WTC11 (cell line): ENCODE results near the gene NUP210L. TPM values are rescaled to one million over a fixed set of nuclear protein-coding genes. Genes with fewer than 3 reads are reported as not detected.

Experiments used
- AFF4 ChIP-seq: sonication (generic); formaldehyde crosslinking; IDR thresholded peaks from 2 replicates; pipeline ENCODE4 v1.8.1; 2023; ENCODE audit warnings: mild to moderate bottlenecking, missing genetic modification reagents, borderline replicate concordance
- CBFB ChIP-seq: sonication (generic); formaldehyde crosslinking; IDR thresholded peaks from 2 replicates; pipeline ENCODE4 v1.8.1; 2022; ENCODE audit warnings: mild to moderate bottlenecking, low read depth, missing genetic modification reagents
- CDX4 ChIP-seq: fragments of 250-450 bp; sonication (Bioruptor Pico); IDR thresholded peaks from 2 replicates; pipeline ENCODE4 v1.9.0; 2021; ENCODE audit warnings: moderate library complexity, mild to moderate bottlenecking, inconsistent platforms, borderline replicate concordance
- CREB1 ChIP-seq: sonication (generic); formaldehyde crosslinking; IDR thresholded peaks from 2 replicates; pipeline ENCODE4 v1.8.0; 2023; ENCODE audit warnings: mild to moderate bottlenecking, missing genetic modification reagents
- CREM ChIP-seq: sonication (generic); formaldehyde crosslinking; IDR thresholded peaks from 2 replicates; pipeline ENCODE4 v1.8.1; 2022; ENCODE audit warnings: mild to moderate bottlenecking, missing genetic modification reagents, moderate library complexity
- E2F1 ChIP-seq: sonication (generic); formaldehyde crosslinking; IDR thresholded peaks from 2 replicates; pipeline ENCODE4 v1.8.0; 2022; ENCODE audit warnings: mild to moderate bottlenecking, missing genetic modification reagents
- EMX1 ChIP-seq: fragments of 250-450 bp; sonication (Bioruptor Pico); IDR thresholded peaks from 2 replicates; pipeline ENCODE4 v1.8.0; 2021; ENCODE audit warnings: mild to moderate bottlenecking
- ETV6 ChIP-seq: sonication (generic); formaldehyde crosslinking; IDR thresholded peaks from 2 replicates; pipeline ENCODE4 v1.8.1; 2022; ENCODE audit warnings: mild to moderate bottlenecking, missing genetic modification reagents
- FOXK1 ChIP-seq: sonication (generic); formaldehyde crosslinking; IDR thresholded peaks from 2 replicates; pipeline ENCODE4 v1.8.0; 2022; ENCODE audit warnings: mild to moderate bottlenecking, moderate library complexity, missing genetic modification reagents
- FOXP4 ChIP-seq: sonication (generic); formaldehyde crosslinking; IDR thresholded peaks from 2 replicates; pipeline ENCODE4 v1.8.0; 2022; ENCODE audit warnings: mild to moderate bottlenecking, missing genetic modification reagents
- GTF2I ChIP-seq: fragments of 250-450 bp; sonication (Bioruptor Pico); conservative IDR thresholded peaks from 2 replicates; pipeline ENCODE4 v1.4.0; 2021; ENCODE audit warnings: mild to moderate bottlenecking
- MLX ChIP-seq: sonication (generic); formaldehyde crosslinking; IDR thresholded peaks from 2 replicates; pipeline ENCODE4 v1.8.1; 2023; ENCODE audit warnings: mild to moderate bottlenecking, missing genetic modification reagents, moderate library complexity
- OVOL2 ChIP-seq: fragments of 250-450 bp; sonication (Bioruptor Pico); IDR thresholded peaks from 2 replicates; pipeline ENCODE4 v1.9.0; 2021; ENCODE audit warnings: mild to moderate bottlenecking, borderline replicate concordance
- PREB ChIP-seq: sonication (generic); formaldehyde crosslinking; IDR thresholded peaks from 2 replicates; pipeline ENCODE4 v1.8.1; 2022; ENCODE audit warnings: mild to moderate bottlenecking, missing genetic modification reagents, moderate library complexity, borderline replicate concordance
- RELA ChIP-seq: sonication (generic); formaldehyde crosslinking; IDR thresholded peaks from 2 replicates; pipeline ENCODE4 v1.8.1; 2022; ENCODE audit warnings: missing genetic modification reagents, mild to moderate bottlenecking, borderline replicate concordance
- SMAD4 ChIP-seq: sonication (generic); formaldehyde crosslinking; IDR thresholded peaks from 2 replicates; pipeline ENCODE4 v1.8.0; 2022; ENCODE audit warnings: mild to moderate bottlenecking, missing genetic modification reagents
- SP1 ChIP-seq: sonication (generic); formaldehyde crosslinking; conservative IDR thresholded peaks from 2 replicates; pipeline ENCODE4 v1.8.1; 2022; ENCODE audit warnings: missing genetic modification reagents
- USF1 ChIP-seq: sonication (generic); formaldehyde crosslinking; IDR thresholded peaks from 2 replicates; pipeline ENCODE4 v1.8.0; 2022; ENCODE audit warnings: mild to moderate bottlenecking, missing genetic modification reagents
- ZNF219 ChIP-seq: sonication (generic); formaldehyde crosslinking; IDR thresholded peaks from 2 replicates; pipeline ENCODE4 v1.8.0; 2023; ENCODE audit warnings: missing genetic modification reagents, mild to moderate bottlenecking, borderline replicate concordance
- ZNF232 ChIP-seq: sonication (generic); formaldehyde crosslinking; IDR thresholded peaks from 2 replicates; pipeline ENCODE4 v1.8.0; 2022; ENCODE audit warnings: mild to moderate bottlenecking, missing genetic modification reagents
- ZNF263 ChIP-seq: sonication (generic); formaldehyde crosslinking; IDR thresholded peaks from 2 replicates; pipeline ENCODE4 v1.8.1; 2022; ENCODE audit warnings: low read depth, mild to moderate bottlenecking, moderate library complexity, missing genetic modification reagents
- total RNA-seq: library from RNA; stranded (reverse); gene quantifications from 3 replicates; pipeline ENCODE4 v1.2.3, GENCODE V29; 2021
- TF ChIP-seq, protein P1 (sequence below): fragments of 250-450 bp; sonication (Bioruptor Pico); conservative IDR thresholded peaks from 2 replicates; pipeline ENCODE4 v1.9.0; 2021; ENCODE audit warnings: mild to moderate bottlenecking

NUP210L gene
- total RNA-seq, 1 experiment from 2014 or later, result 0.02 TPM

DNA sequence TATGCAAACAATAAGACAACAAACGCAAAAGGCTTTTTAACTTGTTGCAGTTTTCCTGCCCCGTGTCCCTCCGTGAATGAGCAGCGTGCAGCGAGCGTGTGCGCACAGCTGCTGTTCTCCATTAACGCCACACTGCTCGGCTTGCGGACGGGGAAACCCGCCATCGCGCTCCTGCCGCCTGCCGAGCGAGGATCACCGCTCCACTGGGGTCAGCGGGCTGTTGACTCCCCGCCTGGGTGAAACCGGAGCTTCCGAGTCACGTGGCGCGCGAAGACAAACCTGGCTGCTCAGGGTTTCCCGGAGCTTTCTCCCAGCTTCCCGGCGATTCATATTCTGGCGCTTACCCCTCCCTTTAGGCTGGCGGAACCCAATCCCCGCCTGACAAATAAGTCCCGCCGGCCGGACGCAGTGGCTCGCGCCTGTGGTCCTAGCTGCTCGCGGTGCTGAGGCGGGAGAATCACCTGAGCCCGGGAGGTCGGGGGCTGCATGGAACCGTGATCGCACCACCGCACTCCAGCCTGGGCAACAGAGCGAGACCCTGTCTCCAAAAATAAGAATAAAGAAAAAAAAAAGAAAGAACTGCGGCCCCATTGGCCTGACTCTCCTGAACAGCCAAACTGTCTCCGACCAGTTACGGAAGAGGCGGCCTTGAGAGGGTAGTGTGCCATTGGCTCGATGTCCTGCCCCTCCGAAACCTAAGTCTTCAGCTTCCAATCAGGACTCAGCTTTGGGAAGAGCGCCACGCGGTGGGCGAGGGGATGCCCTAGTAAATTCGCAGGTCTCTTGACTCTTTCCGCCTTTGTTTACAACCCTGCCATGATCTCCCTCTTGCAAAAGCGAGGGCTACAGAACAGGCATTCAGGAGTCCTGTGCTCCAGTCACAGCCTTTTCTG is 187.5 kb downstream of the NUP210L start, which contains the start of gene CREB3L4 (continued):
- TF ChIP-seq OVOL2, result no peak
- TF ChIP-seq, protein P1, sequence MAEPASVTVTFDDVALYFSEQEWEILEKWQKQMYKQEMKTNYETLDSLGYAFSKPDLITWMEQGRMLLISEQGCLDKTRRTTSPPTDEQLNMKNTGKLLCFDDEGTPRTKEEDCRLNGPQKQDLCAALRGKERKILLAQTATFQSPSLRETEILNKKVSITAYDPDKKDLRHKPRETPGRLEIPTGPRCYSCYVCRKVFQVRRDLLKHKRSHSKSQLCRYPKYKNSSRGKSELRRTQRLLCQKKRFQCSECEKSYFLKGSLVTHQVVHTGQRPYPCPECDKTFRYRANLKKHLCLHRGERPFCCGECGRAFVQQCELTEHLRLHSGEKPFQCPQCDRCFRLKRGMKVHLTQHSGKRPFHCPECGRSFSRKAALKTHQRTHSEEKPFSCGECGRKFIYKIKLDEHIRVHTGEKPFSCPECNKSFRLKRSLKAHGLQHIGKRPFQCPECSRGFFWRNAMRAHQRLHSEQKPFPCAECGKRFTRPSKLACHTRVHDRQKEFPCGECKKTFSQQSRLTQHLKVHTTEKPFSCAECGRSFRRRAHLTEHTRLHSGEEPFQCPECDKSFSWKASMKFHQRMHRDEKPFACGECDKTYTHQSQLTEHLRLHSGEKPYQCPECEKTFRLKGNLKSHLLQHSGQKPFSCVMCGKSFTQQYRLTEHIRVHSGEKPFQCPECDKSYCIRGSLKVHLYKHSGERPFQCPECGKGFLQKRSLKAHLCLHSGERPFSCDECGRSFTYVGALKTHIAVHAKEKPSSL (CRISPR knock-in tag), result no peak
- no peak for TF ChIP-seq EMX1
- TF ChIP-seq E2F1 (CRISPR knock-in tag), result 0 out of 2 replicates have a peak, but pooled peaks have one; percentile 63
- TF ChIP-seq ZNF219 (CRISPR knock-in tag), result no peak
- 0 out of 2 replicates have a peak, but pooled peaks have one; percentile 57 for TF ChIP-seq CREM (CRISPR knock-in tag)
- peak; percentile 69; the same call in 1 of the 2 replicates for TF ChIP-seq RELA (CRISPR knock-in tag)
- peak; percentile 90 for TF ChIP-seq ETV6 (CRISPR knock-in tag)
- TF ChIP-seq ZNF232 (CRISPR knock-in tag), result no peak
- TF ChIP-seq FOXK1 (CRISPR knock-in tag), result peak; percentile 94
- peak; percentile 45; the same call in 1 of the 2 replicates for TF ChIP-seq AFF4 (CRISPR knock-in tag)
- peak; percentile 64 for TF ChIP-seq CREB1 (CRISPR knock-in tag)
- TF ChIP-seq FOXP4, result peak; percentile 96
- TF ChIP-seq SP1, result peak; percentile 73
- TF ChIP-seq SMAD4 (CRISPR knock-in tag), result peak; percentile 37; the same call in 1 of the 2 replicates
- TF ChIP-seq USF1 (CRISPR knock-in tag), result peak; percentile 98
- no peak for TF ChIP-seq MLX (CRISPR knock-in tag)
- TF ChIP-seq GTF2I, result peak; percentile 97
- 0 out of 2 replicates have a peak, but pooled peaks have one; percentile 54 for TF ChIP-seq ZNF263 (CRISPR knock-in tag)
- TF ChIP-seq CBFB (CRISPR knock-in tag), result peak; percentile 81; the same call in 1 of the 2 replicates
- 0 out of 2 replicates have a peak, but pooled peaks have one; percentile 77 for TF ChIP-seq PREB
- no peak for TF ChIP-seq CDX4 (CRISPR knock-in tag)
